SK-N-SH (cell line): ENCODE data around the gene CCDC187.

ENCODE experiments used
- EP300 ChIP-seq, 2 experiments: IDR thresholded peaks; 2 replicates each; pipeline versions ENCODE4 v1.4.0 to v1.6.1; 2012; ENCODE audit warnings: borderline replicate concordance in 1 of 2, low read depth in 1 of 2, low read length in 1 of 2
- EZH2phosphoT487 ChIP-seq: fragments of 200-600 bp; sonication (generic); IDR thresholded peaks from 2 replicates; pipeline ENCODE4 v1.6.1; 2017; ENCODE audit warnings: low read depth, mixed run types, mild to moderate bottlenecking, antibody characterized with exemption, moderate library complexity, borderline replicate concordance
- GABPA ChIP-seq: IDR thresholded peaks from 2 replicates; pipeline ENCODE4 v1.4.0; 2012; ENCODE audit warnings: low read depth, mild to moderate bottlenecking
- JUND ChIP-seq: IDR thresholded peaks from 2 replicates; pipeline ENCODE4 v1.4.0; 2012
- NFIC ChIP-seq: IDR thresholded peaks from 2 replicates; pipeline ENCODE4 v1.4.0; 2012; ENCODE audit warnings: borderline replicate concordance
- POLR2AphosphoS5 ChIP-seq: IDR thresholded peaks from 2 replicates; pipeline ENCODE4 v1.6.1; 2012; ENCODE audit warnings: low read depth, low read length
- RAD21 ChIP-seq: IDR thresholded peaks from 2 replicates; pipeline ENCODE4 v1.6.1; 2012; ENCODE audit warnings: mild to moderate bottlenecking, low read length
- SIN3A ChIP-seq: IDR thresholded peaks from 2 replicates; pipeline ENCODE4 v1.6.1; 2012; ENCODE audit warnings: low read depth, mild to moderate bottlenecking, low read length, moderate library complexity, borderline replicate concordance
- SMC3 ChIP-seq: IDR thresholded peaks from 2 replicates; pipeline ENCODE4 v1.6.1; 2012; ENCODE audit warnings: low read depth, low read length, improper control_type of control experiment
- TAF1 ChIP-seq: IDR thresholded peaks from 2 replicates; pipeline ENCODE4 v1.6.1; 2012; ENCODE audit warnings: low read depth, mild to moderate bottlenecking, low read length, moderate library complexity, borderline replicate concordance
- TCF12 ChIP-seq: IDR thresholded peaks from 2 replicates; pipeline ENCODE4 v1.4.0; 2012
- TF ChIP-seq, protein P1 (sequence below): IDR thresholded peaks from 2 replicates; pipeline ENCODE4 v1.6.1; 2012; ENCODE audit warnings: mild to moderate bottlenecking, low read depth, low read length, moderate library complexity
- TF ChIP-seq, protein P2 (sequence below): fragments of 200-600 bp; sonication (generic); IDR thresholded peaks from 2 replicates; pipeline ENCODE4 v1.6.1; 2017; ENCODE audit warnings: antibody characterized with exemption, mild to moderate bottlenecking, moderate library complexity
- TF ChIP-seq, protein P3 (sequence below): IDR thresholded peaks from 2 replicates; pipeline ENCODE4 v1.4.0; 2012; ENCODE audit warnings: low read depth, borderline replicate concordance

DNA sequence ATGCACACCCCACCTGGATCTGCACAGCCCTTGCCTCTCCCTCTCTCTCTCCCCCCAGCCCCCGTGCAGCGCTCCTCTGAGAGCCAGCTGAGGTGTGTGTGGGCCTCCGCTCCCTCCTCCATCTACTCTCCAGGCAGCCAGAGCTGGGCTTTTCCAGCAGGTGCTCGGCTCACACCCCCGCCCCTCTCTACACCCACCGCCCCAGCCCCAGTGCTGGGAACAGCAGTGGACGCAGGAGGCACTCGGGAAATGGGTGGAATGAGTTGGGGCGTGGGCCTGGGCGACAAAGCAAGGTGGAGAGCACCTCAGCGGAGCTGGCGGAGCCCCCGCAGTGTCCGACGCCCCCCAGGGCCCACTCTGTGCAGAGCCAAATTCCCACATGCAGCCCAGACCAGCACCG, 85.6 kb downstream of the CCDC187 start:
- TF ChIP-seq EZH2phosphoT487 = no peak
- no peak for TF ChIP-seq TCF12
- no peak for TF ChIP-seq NFIC
- TF ChIP-seq EP300 (IDR thresholded peaks at IDR 0.05; ENCODE audit: borderline replicate concordance in 1 of 2, low read depth in 1 of 2, low read length in 1 of 2) = no peak
- TF ChIP-seq, protein P1, sequence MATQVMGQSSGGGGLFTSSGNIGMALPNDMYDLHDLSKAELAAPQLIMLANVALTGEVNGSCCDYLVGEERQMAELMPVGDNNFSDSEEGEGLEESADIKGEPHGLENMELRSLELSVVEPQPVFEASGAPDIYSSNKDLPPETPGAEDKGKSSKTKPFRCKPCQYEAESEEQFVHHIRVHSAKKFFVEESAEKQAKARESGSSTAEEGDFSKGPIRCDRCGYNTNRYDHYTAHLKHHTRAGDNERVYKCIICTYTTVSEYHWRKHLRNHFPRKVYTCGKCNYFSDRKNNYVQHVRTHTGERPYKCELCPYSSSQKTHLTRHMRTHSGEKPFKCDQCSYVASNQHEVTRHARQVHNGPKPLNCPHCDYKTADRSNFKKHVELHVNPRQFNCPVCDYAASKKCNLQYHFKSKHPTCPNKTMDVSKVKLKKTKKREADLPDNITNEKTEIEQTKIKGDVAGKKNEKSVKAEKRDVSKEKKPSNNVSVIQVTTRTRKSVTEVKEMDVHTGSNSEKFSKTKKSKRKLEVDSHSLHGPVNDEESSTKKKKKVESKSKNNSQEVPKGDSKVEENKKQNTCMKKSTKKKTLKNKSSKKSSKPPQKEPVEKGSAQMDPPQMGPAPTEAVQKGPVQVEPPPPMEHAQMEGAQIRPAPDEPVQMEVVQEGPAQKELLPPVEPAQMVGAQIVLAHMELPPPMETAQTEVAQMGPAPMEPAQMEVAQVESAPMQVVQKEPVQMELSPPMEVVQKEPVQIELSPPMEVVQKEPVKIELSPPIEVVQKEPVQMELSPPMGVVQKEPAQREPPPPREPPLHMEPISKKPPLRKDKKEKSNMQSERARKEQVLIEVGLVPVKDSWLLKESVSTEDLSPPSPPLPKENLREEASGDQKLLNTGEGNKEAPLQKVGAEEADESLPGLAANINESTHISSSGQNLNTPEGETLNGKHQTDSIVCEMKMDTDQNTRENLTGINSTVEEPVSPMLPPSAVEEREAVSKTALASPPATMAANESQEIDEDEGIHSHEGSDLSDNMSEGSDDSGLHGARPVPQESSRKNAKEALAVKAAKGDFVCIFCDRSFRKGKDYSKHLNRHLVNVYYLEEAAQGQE = no peak
- TF ChIP-seq SIN3A = no peak
- TF ChIP-seq, protein P2, sequence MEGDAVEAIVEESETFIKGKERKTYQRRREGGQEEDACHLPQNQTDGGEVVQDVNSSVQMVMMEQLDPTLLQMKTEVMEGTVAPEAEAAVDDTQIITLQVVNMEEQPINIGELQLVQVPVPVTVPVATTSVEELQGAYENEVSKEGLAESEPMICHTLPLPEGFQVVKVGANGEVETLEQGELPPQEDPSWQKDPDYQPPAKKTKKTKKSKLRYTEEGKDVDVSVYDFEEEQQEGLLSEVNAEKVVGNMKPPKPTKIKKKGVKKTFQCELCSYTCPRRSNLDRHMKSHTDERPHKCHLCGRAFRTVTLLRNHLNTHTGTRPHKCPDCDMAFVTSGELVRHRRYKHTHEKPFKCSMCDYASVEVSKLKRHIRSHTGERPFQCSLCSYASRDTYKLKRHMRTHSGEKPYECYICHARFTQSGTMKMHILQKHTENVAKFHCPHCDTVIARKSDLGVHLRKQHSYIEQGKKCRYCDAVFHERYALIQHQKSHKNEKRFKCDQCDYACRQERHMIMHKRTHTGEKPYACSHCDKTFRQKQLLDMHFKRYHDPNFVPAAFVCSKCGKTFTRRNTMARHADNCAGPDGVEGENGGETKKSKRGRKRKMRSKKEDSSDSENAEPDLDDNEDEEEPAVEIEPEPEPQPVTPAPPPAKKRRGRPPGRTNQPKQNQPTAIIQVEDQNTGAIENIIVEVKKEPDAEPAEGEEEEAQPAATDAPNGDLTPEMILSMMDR = no peak
- TF ChIP-seq SMC3 = no peak
- TF ChIP-seq POLR2AphosphoS5 = no peak
- TF ChIP-seq, protein P3, sequence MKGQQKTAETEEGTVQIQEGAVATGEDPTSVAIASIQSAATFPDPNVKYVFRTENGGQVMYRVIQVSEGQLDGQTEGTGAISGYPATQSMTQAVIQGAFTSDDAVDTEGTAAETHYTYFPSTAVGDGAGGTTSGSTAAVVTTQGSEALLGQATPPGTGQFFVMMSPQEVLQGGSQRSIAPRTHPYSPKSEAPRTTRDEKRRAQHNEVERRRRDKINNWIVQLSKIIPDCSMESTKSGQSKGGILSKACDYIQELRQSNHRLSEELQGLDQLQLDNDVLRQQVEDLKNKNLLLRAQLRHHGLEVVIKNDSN = no peak
- TF ChIP-seq RAD21 = no peak
- no peak for TF ChIP-seq JUND
- no peak for TF ChIP-seq GABPA
- TF ChIP-seq TAF1 = no peak
